Effector memory CD8-positive, alpha-beta T cell (primary cell): Measurements from ENCODE around the gene DCTN5.
"Not testable (repeated sequence)": the region's sequence is repeated elsewhere in the genome, so short reads cannot be mapped to it uniquely, and the experiment has no call there.

ENCODE experiments used
- ATAC-seq: fragments of 150-1000 bp; cut with Tn5 transposase; replicated peaks from 2 replicates; pipeline ENCODE4 v1.10.0; 2021; ENCODE audit warnings: mild to moderate bottlenecking, moderate library complexity
- DNase-seq, 3 experiments: peaks; one replicate each; pipeline ENCODE4 v3.0.0; 2021
- H3K27ac Mint-ChIP-seq, 2 donors: one replicate each; pipeline ENCODE4 v1.8.0; 2022; ENCODE audit warnings: mild to moderate bottlenecking in 2 of 2, mixed read lengths in 2 of 2, moderate library complexity in 2 of 2
- H3K27me3 Mint-ChIP-seq, 2 donors: one replicate each; pipeline ENCODE4 v1.8.0; 2022; ENCODE audit warnings: mixed read lengths in 2 of 2
- H3K36me3 Mint-ChIP-seq: one replicate; pipeline ENCODE4 v1.8.0; 2022; ENCODE audit warnings: mild to moderate bottlenecking, moderate library complexity, mixed read lengths; ENCODE audit not compliant: insufficient read depth
- H3K4me1 Mint-ChIP-seq, 2 donors: one replicate each; pipeline ENCODE4 v1.8.0; 2022; ENCODE audit warnings: low read depth in 2 of 2, mixed read lengths in 2 of 2
- H3K4me3 Mint-ChIP-seq, 2 donors: one replicate each; pipeline ENCODE4 v1.8.0; 2022; ENCODE audit warnings: mild to moderate bottlenecking in 2 of 2, mixed read lengths in 2 of 2, moderate library complexity in 2 of 2
- H3K9me3 Mint-ChIP-seq, 2 donors: one replicate each; pipeline ENCODE4 v1.8.0; 2022; ENCODE audit warnings: mixed read lengths in 2 of 2

The DCTN5 gene

DNA sequence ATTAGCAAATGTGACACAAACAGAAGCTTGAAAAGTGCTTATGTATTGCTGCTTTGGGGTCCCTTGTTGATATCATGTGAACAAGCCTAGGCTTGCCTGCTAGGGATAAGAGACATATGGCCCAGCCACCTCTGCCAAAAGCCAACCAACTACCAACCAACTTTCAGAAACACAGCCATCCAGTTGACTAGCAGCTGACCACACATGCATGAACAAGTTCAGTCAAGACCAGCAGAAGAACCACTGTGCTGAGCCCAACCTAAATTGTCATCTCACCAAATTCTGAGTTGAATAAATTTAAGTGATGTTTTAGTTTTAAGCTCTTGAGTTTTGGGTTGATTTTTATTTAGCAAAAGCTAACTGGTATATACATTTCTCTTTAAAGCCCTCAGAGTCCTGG lies 68.3 kb downstream of the DCTN5 start:
- ATAC-seq = no peak

DNA sequence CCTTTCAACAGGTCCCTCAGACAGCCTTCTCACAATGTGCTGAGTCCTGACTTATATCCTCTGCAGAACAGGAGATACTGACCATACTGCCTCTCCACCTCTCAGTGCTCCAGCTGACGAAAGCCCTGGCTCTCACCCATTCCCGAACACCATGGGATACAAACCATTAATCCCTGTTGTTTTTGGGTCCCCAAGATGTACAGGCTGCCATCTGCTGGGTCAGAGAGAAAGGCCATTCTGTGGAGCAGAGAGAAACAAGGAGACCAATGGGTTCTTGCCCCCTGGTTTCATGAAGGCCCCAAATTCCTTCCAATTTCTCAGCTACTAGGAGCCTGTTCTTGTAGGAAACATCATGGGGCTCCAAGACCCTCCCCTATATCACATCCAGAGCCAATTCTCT lies 68.7 kb downstream of the DCTN5 start:
- no peak for ATAC-seq
- no peak for DNase-seq
- H3K9me3 Mint-ChIP-seq = peaks cover 0 to 2% of the 10 kb centered on the region in 2 donors
- no peak overlapping the region for H3K27ac Mint-ChIP-seq
- no peaks in the 10 kb centered on the region for H3K36me3 Mint-ChIP-seq
- H3K27me3 Mint-ChIP-seq = peaks cover 45 to 70% of the 10 kb centered on the region in 2 donors
- H3K4me3 Mint-ChIP-seq = no peak overlapping the region
- H3K4me1 Mint-ChIP-seq = peaks cover 0 to 4% of the 10 kb centered on the region in 2 donors

More for the DNA sequence above, 68.3 kb downstream of the DCTN5 start:
- H3K9me3 Mint-ChIP-seq = peaks cover 0 to 2% of the 10 kb centered on the region in 2 donors
- H3K27me3 Mint-ChIP-seq = peaks cover 45 to 70% of the 10 kb centered on the region in 2 donors
- DNase-seq = no peak
- peaks cover 0 to 4% of the 10 kb centered on the region in 2 donors for H3K4me1 Mint-ChIP-seq
- H3K36me3 Mint-ChIP-seq = no peaks in the 10 kb centered on the region
- H3K4me3 Mint-ChIP-seq = no peak overlapping the region
- H3K27ac Mint-ChIP-seq = no peak overlapping the region

DNA sequence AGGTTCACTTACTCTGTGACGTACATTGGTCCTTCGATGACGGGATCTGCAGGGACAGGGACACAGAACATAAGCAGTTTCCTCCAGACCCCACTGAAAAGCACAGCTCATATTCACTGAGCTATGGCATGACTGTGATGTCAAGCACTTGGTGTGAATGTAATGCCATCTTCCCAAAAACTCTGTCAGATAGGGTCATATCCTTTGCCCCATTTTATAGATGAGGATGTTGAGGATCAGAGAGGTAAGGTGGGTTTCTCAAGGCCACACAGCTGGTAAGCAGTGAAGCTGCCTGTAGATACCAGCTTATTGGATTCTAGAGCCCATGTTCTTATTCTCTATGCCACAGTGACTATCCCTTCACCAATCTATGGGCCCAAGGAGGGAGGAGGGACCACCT lies 69.2 kb downstream of the DCTN5 start:
- no peak overlapping the region for H3K27ac Mint-ChIP-seq
- no peak overlapping the region for H3K4me3 Mint-ChIP-seq
- DNase-seq (no peak), ATAC-seq (no peak)
- peaks cover 0 to 2% of the 10 kb centered on the region in 2 donors for H3K9me3 Mint-ChIP-seq
- peaks cover 41 to 67% of the 10 kb centered on the region in 2 donors for H3K27me3 Mint-ChIP-seq
- peaks cover 0 to 4% of the 10 kb centered on the region in 2 donors for H3K4me1 Mint-ChIP-seq
- H3K36me3 Mint-ChIP-seq = no peaks in the 10 kb centered on the region

DNA sequence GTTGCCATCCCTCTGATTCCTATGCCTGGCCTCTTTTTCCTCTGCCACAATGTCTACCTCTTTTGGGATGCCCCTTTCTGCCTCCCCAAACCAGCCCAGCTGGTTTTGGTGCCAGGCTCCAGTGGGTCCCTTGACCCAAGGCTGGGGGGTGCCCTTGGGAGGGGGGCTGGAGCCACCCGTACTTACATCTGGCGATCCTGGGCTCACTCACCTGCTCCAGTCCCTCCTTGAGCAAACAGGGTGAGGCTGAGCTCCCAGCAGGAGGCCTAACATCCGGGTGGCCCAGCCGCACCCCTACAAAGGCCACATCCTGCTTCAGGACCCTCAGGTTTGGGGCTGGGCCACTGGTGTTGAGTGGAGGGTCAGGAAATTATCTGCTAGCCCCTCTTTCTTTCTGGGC lies 70.5 kb downstream of the DCTN5 start:
- Mint-ChIP-seq H3K36me3 (no peaks in the 10 kb centered on the region), H3K4me1 (peaks cover 0 to 4% of the 10 kb centered on the region in 2 donors), H3K27me3 (peaks cover 41 to 59% of the 10 kb centered on the region in 2 donors), H3K4me3 (no peak overlapping the region), H3K9me3 (peaks cover 0 to 2% of the 10 kb centered on the region in 2 donors), H3K27ac (no peak overlapping the region)
- DNase-seq = no peak
- no peak for ATAC-seq

DNA sequence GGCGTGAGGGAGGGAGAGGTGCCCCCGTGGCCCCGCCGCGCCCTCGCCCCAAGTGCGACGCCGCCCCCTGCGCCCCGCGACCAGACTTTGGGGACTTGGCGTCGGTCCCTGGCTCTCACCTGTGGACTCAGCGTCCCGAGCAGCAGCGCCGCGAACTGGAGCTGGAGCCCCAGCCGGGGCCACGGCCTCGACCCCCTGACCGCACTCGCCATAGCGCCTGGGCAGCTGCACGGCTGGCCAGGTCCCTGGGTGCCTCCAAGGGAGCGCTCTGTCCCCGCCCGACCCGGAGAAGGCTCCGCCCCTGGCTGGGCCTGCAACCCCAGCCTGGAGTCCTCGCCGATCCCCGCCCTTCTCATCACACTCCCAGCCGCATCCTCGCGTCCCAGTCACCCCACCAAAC lies 71.7 kb downstream of the DCTN5 start, which contains the start of gene ERN2:
ERN2 (minus strand) TSS at position 247 of the 400 bp plus-strand sequence; CDS start at position 212, 35 bp downstream.
- Mint-ChIP-seq H3K36me3 (no peaks in the 10 kb centered on the region), H3K4me1 (peaks cover 0 to 4% of the 10 kb centered on the region in 2 donors), H3K27me3 (peaks cover 53 to 60% of the 10 kb centered on the region in 2 donors), H3K9me3 (peaks cover 0 to 2% of the 10 kb centered on the region in 2 donors), H3K4me3 (no peak within 1 kb of the TSS), H3K27ac (no peak within 1 kb of the TSS)
- ATAC-seq = no peak
- no peak for DNase-seq

DNA sequence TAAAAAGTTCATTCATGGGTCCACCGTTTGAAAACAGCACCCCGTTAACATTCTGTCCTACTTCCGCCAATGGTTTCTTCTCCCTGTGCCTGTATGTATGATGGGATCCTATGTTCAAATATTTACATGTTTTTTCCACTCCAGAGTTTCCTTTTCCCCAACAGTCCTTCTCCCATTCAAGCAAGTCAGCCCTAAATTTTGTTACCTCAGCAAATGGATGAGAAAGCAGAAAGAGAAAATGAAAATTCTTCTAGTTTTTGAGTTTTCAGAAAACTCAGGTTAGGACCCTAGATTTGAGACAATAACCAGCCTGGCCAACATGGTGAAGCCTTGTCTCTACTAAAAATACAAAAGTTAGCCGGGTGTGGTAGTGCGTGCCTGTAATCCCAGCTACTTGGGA lies 75.2 kb downstream of the DCTN5 start:
- Mint-ChIP-seq H3K27ac (no peak overlapping the region), H3K36me3 (no peaks in the 10 kb centered on the region), H3K4me1 (peaks cover 0 to 4% of the 10 kb centered on the region in 2 donors), H3K9me3 (no peaks in the 10 kb centered on the region), H3K4me3 (no peak overlapping the region), H3K27me3 (peaks cover 43 to 44% of the 10 kb centered on the region in 2 donors)
- ATAC-seq (no peak), DNase-seq (no peak)

DNA sequence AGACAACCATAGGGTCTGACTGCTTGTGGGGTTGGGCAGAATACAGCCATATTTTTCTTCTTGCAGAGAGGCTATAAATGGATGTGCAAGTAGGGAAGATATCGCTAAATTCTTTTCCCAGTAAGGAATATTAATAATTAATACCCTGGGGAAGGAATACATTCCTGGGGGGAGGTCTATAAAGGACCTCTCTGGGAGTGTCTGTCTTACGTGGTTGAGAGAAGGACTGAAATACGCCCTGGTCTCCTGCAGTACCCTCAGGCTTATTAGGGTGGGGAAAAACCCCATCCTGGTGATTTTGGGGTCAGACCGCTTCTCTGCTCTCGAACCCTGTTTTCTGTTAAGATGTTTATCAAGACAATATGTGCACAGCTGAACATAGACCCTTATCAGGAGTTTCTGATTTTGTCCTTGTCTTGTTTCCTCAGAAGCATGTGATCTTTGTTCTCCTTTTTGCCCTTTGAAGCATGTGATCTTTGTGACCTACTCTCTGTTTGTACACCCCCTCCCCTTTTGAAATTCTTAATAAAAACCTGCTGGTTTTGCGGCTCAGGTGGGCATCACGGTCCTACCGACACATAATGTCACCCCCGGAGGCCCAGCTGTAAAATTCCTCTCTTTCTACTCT lies 81.5 kb downstream of the DCTN5 start:
- DNase-seq, H3K36me3 Mint-ChIP-seq, H3K4me3 Mint-ChIP-seq, H3K27ac Mint-ChIP-seq, H3K4me1 Mint-ChIP-seq, H3K9me3 Mint-ChIP-seq, ATAC-seq: not testable (repeated sequence)
- peaks cover 13 to 25% of the 10 kb centered on the region in 2 donors for H3K27me3 Mint-ChIP-seq

DNA sequence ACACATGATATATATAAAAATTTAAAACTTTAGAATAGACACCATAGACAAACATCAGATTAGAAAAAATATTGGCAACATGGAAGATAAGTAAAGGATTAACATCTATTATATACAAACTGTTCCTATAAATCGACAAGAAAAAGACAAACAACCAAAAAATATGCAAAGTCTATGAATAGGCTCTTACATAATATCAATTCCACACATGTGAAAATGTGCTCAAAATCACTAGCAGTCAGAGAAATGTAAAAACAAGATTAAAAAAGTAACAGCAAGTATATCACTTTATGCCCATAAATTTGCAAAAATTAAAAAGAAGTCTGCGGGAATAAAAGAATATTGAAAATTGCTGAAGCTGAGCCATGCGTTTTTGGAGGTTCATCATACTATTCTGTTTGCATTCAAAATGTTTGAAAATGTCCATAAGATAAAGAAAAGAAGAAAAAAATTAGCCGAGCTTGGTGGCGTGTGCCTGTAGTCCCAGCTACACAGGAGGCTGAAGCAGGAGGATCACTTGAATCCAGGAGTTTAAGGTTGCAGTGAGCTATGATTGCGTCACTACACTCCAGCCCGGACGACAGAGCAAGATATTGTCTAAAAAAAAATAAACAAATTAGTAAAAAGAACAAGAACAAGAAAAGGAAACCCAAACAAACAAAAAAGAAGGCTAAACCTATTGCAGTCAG lies 83.0 kb downstream of the DCTN5 start:
- peaks cover 4% of the 10 kb centered on the region in 2 donors for H3K4me1 Mint-ChIP-seq
- H3K27me3 Mint-ChIP-seq = peaks cover 18 to 23% of the 10 kb centered on the region in 2 donors
- ATAC-seq = no peak
- no peak overlapping the region for H3K27ac Mint-ChIP-seq
- no peaks in the 10 kb centered on the region for H3K36me3 Mint-ChIP-seq
- DNase-seq = no peak
- H3K4me3 Mint-ChIP-seq = no peak overlapping the region
- peaks cover 0 to 3% of the 10 kb centered on the region in 2 donors for H3K9me3 Mint-ChIP-seq

DNA sequence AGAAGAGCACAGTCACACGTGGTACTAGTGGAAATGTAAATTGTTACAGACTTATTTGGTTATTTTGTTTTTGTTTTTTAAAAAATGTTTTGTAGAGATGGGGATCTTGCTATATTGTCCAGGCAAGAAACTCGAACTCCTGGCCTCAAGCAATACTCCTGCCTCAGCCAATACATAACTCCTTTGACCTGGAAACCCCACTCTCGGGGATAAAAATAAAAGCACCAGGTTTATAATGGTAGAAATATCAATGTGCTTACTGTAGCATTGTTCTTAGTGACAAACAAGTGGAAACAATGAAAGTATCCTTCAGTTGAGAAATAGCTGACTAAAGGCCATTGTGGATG lies 83.5 kb downstream of the DCTN5 start:
- Mint-ChIP-seq H3K27me3 (peaks cover 22 to 29% of the 10 kb centered on the region in 2 donors), H3K27ac (no peak overlapping the region)

DNA sequence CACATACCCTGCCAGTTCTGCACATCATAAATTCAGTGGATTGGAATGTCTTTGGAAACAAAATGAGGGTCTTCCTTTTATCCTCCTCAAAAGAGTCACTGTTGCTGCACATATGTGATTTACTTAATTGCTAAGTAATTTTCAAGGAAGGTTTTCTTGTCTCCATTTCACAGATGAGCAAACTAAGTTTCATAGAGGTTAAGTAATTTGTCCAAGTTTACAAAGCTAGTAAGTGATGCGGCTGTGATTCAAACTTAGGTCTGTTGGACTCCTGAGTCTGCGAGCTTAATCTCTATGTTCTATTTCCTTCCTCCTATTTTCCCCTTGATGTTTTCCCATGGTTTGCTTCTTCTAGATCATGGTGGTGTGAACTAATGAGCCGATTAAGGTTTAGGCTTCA lies 85.4 kb downstream of the DCTN5 start:
- peaks cover 4% of the 10 kb centered on the region in 2 donors for H3K4me1 Mint-ChIP-seq
- H3K9me3 Mint-ChIP-seq = peaks cover 0 to 3% of the 10 kb centered on the region in 2 donors
- peaks cover 31 to 34% of the 10 kb centered on the region in 2 donors for H3K27me3 Mint-ChIP-seq
- H3K27ac Mint-ChIP-seq = no peak overlapping the region
- no peaks in the 10 kb centered on the region for H3K36me3 Mint-ChIP-seq
- ATAC-seq (no peak), DNase-seq (no peak)
- H3K4me3 Mint-ChIP-seq = no peak overlapping the region

More for the DNA sequence above, 83.5 kb downstream of the DCTN5 start:
- Mint-ChIP-seq H3K4me3 (no peak overlapping the region), H3K9me3 (peaks cover 0 to 3% of the 10 kb centered on the region in 2 donors), H3K36me3 (no peaks in the 10 kb centered on the region), H3K4me1 (peaks cover 4% of the 10 kb centered on the region in 2 donors)
- no peak for DNase-seq
- ATAC-seq = no peak
